IMR-90 (cell line): ENCODE measurements around the gene NCK1. TPM values are rescaled to one million over a fixed set of nuclear protein-coding genes. Genes with fewer than 3 reads are reported as not detected.

ENCODE experiments used
- ATAC-seq: fragments of 200-7000 bp; cut with Tn5 transposase; 2 replicates; pipeline ENCODE4 v1.9.1; 2020; ENCODE audit warnings: low read depth, mild to moderate bottlenecking, moderate library complexity
- BruUV-seq: library from RNA; stranded (reverse); fragments of 400-500 nt; replicated peaks from 2 replicates; lab custom pipeline; 2021; lab: Mats Ljungman, UMichigan
- CTCF ChIA-PET: fragments of 300-600 bp; formaldehyde crosslinking; extraction: SDS; loops from one replicate; lab custom pipeline; 2021; ENCODE audit warnings: antibody characterized with exemption; lab: Yijun Ruan, JAX
- POLR2A ChIA-PET: fragments of 300-600 bp; sonication (Branson Sonifier 250); formaldehyde crosslinking; loops from one replicate; lab custom pipeline; 2022; ENCODE audit warnings: antibody characterized with exemption; ENCODE audit not compliant: unreplicated experiment; lab: Charles Lee
- DNase-seq: peaks from one replicate; pipeline ENCODE4 v3.0.0; 2013
- H2AFZ ChIP-seq: replicated peaks from 2 replicates; pipeline ENCODE3; 2013; ENCODE audit warnings: low read length, mild to moderate bottlenecking; ENCODE audit not compliant: poor library complexity
- H2AK5ac ChIP-seq: 2 replicates; pipeline ENCODE4 v1.6.1; 2013; ENCODE audit warnings: low read depth, low read length, inconsistent platforms
- H2AK9ac ChIP-seq: replicated peaks from 2 replicates; pipeline ENCODE3; 2013; ENCODE audit warnings: mild to moderate bottlenecking, low read depth, low read length, moderate library complexity; ENCODE audit not compliant: poor library complexity
- H2BK120ac ChIP-seq: 2 replicates; pipeline ENCODE4 v1.6.1; 2013; ENCODE audit warnings: low read depth, low read length, inconsistent platforms
- H2BK15ac ChIP-seq: 3 replicates; pipeline ENCODE4 v1.6.1; 2013; ENCODE audit warnings: low read depth, low read length, inconsistent platforms
- H2BK20ac ChIP-seq: 2 replicates; pipeline ENCODE4 v1.6.1; 2013; ENCODE audit warnings: low read depth, mild to moderate bottlenecking, inconsistent platforms, low read length, moderate library complexity
- H2BK5ac ChIP-seq: 2 replicates; pipeline ENCODE4 v1.6.1; 2013; ENCODE audit warnings: mild to moderate bottlenecking, low read depth, low read length, inconsistent platforms; ENCODE audit not compliant: poor library complexity, severe bottlenecking
- H3K14ac ChIP-seq: replicated peaks from 2 replicates; pipeline ENCODE4 v1.6.1; 2013; ENCODE audit warnings: low read depth, low read length, inconsistent platforms
- H3K18ac ChIP-seq: 2 replicates; pipeline ENCODE4 v1.6.1; 2013; ENCODE audit warnings: low read depth, low read length, control low read depth
- H3K23ac ChIP-seq: 2 replicates; pipeline ENCODE4 v1.6.1; 2013; ENCODE audit warnings: low read depth, low read length, inconsistent platforms
- H3K27ac ChIP-seq: 2 replicates; pipeline ENCODE4 v1.5.1; 2013; ENCODE audit warnings: mild to moderate bottlenecking, control low read depth, low read length; ENCODE audit not compliant: insufficient read depth
- H3K27me3 ChIP-seq: 2 replicates; pipeline ENCODE4 v1.6.1; 2013; ENCODE audit warnings: low read length; ENCODE audit not compliant: control insufficient read depth, insufficient read depth
- H3K36me3 ChIP-seq: 2 replicates; pipeline ENCODE4 v1.6.1; 2013; ENCODE audit warnings: low read length, mixed read lengths; ENCODE audit not compliant: control insufficient read depth, insufficient read depth
- H3K4ac ChIP-seq: 2 replicates; pipeline ENCODE4 v1.6.1; 2013; ENCODE audit warnings: low read depth, low read length, inconsistent platforms
- H3K4me1 ChIP-seq: 2 replicates; pipeline ENCODE4 v1.6.1; 2013; ENCODE audit warnings: low read length, mixed read lengths; ENCODE audit not compliant: control insufficient read depth, insufficient read depth
- H3K4me2 ChIP-seq: 2 replicates; pipeline ENCODE4 v1.6.1; 2013; ENCODE audit warnings: low read depth, mild to moderate bottlenecking, control low read depth, low read length, moderate library complexity
- H3K4me3 ChIP-seq: 2 replicates; pipeline ENCODE4 v1.5.1; 2013; ENCODE audit warnings: low read depth, mild to moderate bottlenecking, control low read depth, low read length, moderate library complexity; ENCODE audit not compliant: insufficient read depth
- H3K56ac ChIP-seq: 2 replicates; pipeline ENCODE4 v1.6.1; 2013; ENCODE audit warnings: low read length, inconsistent platforms; ENCODE audit not compliant: insufficient read depth; ENCODE audit errors: extremely low read depth
- H3K79me1 ChIP-seq, 2 experiments: 2 replicates each; pipeline ENCODE4 v1.6.1; 2013; ENCODE audit warnings: low read length in 2 of 2, inconsistent platforms in 1 of 2, low read depth in 1 of 2
- H3K9ac ChIP-seq: 2 replicates; pipeline ENCODE4 v1.6.1; 2013; ENCODE audit warnings: low read depth, low read length, control low read depth
- H3K9me1 ChIP-seq: 2 replicates; pipeline ENCODE4 v1.6.1; 2013; ENCODE audit warnings: low read length, inconsistent platforms; ENCODE audit not compliant: insufficient read depth
- H3K9me3 ChIP-seq: 2 replicates; pipeline ENCODE4 v1.6.1; 2013; ENCODE audit warnings: low read length; ENCODE audit not compliant: control insufficient read depth, insufficient read depth
- H4K20me1 ChIP-seq: 2 replicates; pipeline ENCODE4 v1.6.1; 2013; ENCODE audit warnings: low read length, inconsistent platforms; ENCODE audit not compliant: insufficient read depth
- H4K5ac ChIP-seq: 2 replicates; pipeline ENCODE4 v1.6.1; 2013; ENCODE audit warnings: mild to moderate bottlenecking, low read depth, low read length, control low read depth
- H4K8ac ChIP-seq, 2 experiments: 2 replicates each; pipeline ENCODE4 v1.6.1; 2013; ENCODE audit warnings: low read depth in 2 of 2, low read length in 2 of 2, control low read depth in 1 of 2, inconsistent platforms in 1 of 2
- H4K91ac ChIP-seq: 2 replicates; pipeline ENCODE4 v1.6.1; 2013; ENCODE audit warnings: low read depth, low read length, inconsistent platforms; ENCODE audit not compliant: insufficient read depth
- ELK1 ChIP-seq: fragments of 150-350 bp; IDR thresholded peaks from 2 replicates; pipeline ENCODE4 v1.6.1; 2016; ENCODE audit warnings: low read depth, mild to moderate bottlenecking, low read length, moderate library complexity, borderline replicate concordance
- FOS ChIP-seq: fragments of 150-350 bp; IDR thresholded peaks from 2 replicates; pipeline ENCODE4 v1.6.1; 2016; ENCODE audit warnings: low read depth, low read length
- MAFK ChIP-seq: IDR thresholded peaks from 2 replicates; pipeline ENCODE4 v1.6.1; 2012; ENCODE audit warnings: low read depth, low read length, improper control_type of control experiment
- MAZ ChIP-seq: IDR thresholded peaks from 2 replicates; pipeline ENCODE4 v1.6.1; 2012; ENCODE audit warnings: low read depth, mild to moderate bottlenecking, low read length, improper control_type of control experiment, moderate library complexity, borderline replicate concordance
- MXI1 ChIP-seq: IDR thresholded peaks from 2 replicates; pipeline ENCODE4 v1.6.1; 2012; ENCODE audit warnings: low read depth, mild to moderate bottlenecking, low read length, moderate library complexity, borderline replicate concordance
- NFE2L2 ChIP-seq: fragments of 150-350 bp; IDR thresholded peaks from 2 replicates; pipeline ENCODE4 v1.6.1; 2016; ENCODE audit warnings: low read depth, mild to moderate bottlenecking, low read length
- POLR2A ChIP-seq: IDR thresholded peaks from 2 replicates; pipeline ENCODE4 v1.6.1; 2012; ENCODE audit warnings: mild to moderate bottlenecking, low read depth, low read length
- RAD21 ChIP-seq: IDR thresholded peaks from 2 replicates; pipeline ENCODE4 v1.6.1; 2012; ENCODE audit warnings: low read length, improper control_type of control experiment
- RCOR1 ChIP-seq: IDR thresholded peaks from 2 replicates; pipeline ENCODE4 v1.6.1; 2012; ENCODE audit warnings: mild to moderate bottlenecking, low read length, improper control_type of control experiment; ENCODE audit not compliant: insufficient replicate concordance
- USF2 ChIP-seq: fragments of 150-350 bp; IDR thresholded peaks from 2 replicates; pipeline ENCODE4 v1.6.1; 2017; ENCODE audit warnings: mild to moderate bottlenecking, antibody characterized with exemption, low read length, low read depth
- WGBS, 2 experiments: methylation state at CpG; one replicate each; pipeline versions ENCODE4 v1.1.5 to v1.1.7; 2013; ENCODE audit warnings: missing lambda C conversion rate in 2 of 2; ENCODE audit not compliant: insufficient read length in 1 of 2; ENCODE audit errors: extremely low coverage in 2 of 2; 5-methylcytosine and 5-hydroxymethylcytosine counted together
- dilution Hi-C: fragments of 300-500 bp; cut with HindIII; formaldehyde crosslinking; loops from one replicate; pipeline ENCODE4 v1.14.3; 2018; ENCODE audit warnings: low sequenced_read_pairs; ENCODE audit not compliant: unreplicated experiment
- in situ Hi-C: fragments of 300-500 bp; cut with MboI; formaldehyde crosslinking; loops from 3 replicates; pipeline ENCODE4 v1.14.3; 2019; ENCODE audit warnings: low sequenced_read_pairs, inconsistent platforms, mixed read lengths
- intact Hi-C: fragments of 100-400 bp; cut with micrococcal nuclease; formaldehyde crosslinking; loops from 2 replicates; pipeline ENCODE4 v1.10.0; 2022
- polyA plus RNA-seq, 3 experiments: library from polyadenylated mRNA; depleted of rRNA; stranded (reverse); fragments of >200 nt; gene quantifications; 2 replicates each; pipeline ENCODE4 v1.2.3, GENCODE V29; 2012; ENCODE audit warnings: low replicate concordance in 1 of 3
- total RNA-seq: library from RNA; depleted of rRNA; stranded (reverse); fragments of >200 nt; gene quantifications from 2 replicates; pipeline ENCODE4 v1.2.3, GENCODE V29; 2012

Gene NCK1
- total and polyA plus RNA-seq, 2 of the 4 experiments (the other 2 are of a cell fraction) = 23.7 to 24.3 TPM

- no peak for TF ChIP-seq FOS
Observed at GRCh38 chr3:136960838-136961836, 99.1 kb downstream of the NCK1 start (continued).

GRCh38 chr3:136962927-136963326, 100.9 kb downstream of the NCK1 start:
- Histone ChIP-seq H3K4ac (no peak overlapping the region; the same call in 1 of the 2 replicates), H3K9me1 (no peaks in the 10 kb centered on the region), H3K27me3 (no peaks in the 10 kb centered on the region), H4K5ac (no peak overlapping the region), H3K4me1 (0 out of 2 replicates have a peak, but pooled peaks cover 2% of the 10 kb centered on the region), H3K27ac (no peak overlapping the region), H3K4me2 (no peak overlapping the region), H3K79me1 (no peaks in the 10 kb centered on the region), H2AK9ac (no peak overlapping the region), H3K14ac (no peak overlapping the region), H3K4me3 (no peak overlapping the region), H2AFZ (no peak overlapping the region), H3K56ac (no peak overlapping the region), H2BK5ac (no peak overlapping the region), H4K8ac (no peak overlapping the region), H2BK15ac (no peak overlapping the region), H2BK120ac (no peak overlapping the region), H2AK5ac (no peak overlapping the region), H3K9ac (no peak overlapping the region), H4K91ac (no peak overlapping the region), H4K20me1 (no peaks in the 10 kb centered on the region), H3K9me3 (no peaks in the 10 kb centered on the region), H3K36me3 (no peaks in the 10 kb centered on the region), H2BK20ac (no peak overlapping the region), H3K18ac (no peak overlapping the region), H3K23ac (no peak overlapping the region)
- intact Hi-C loops = no loop called here
- dilution Hi-C loops = no loop called here
- WGBS, 2 experiments = no CpG with 5 or more reads among the region's 1 CpG
- no TSS peak for BruUV-seq
- DNase-seq = no peak
- in situ Hi-C loops = no loop called here
- ChIA-PET POLR2A (no interaction called here), CTCF (interaction anchor here (0.9 kb wide), 1 partner anchor 21 kb away, joined by 4 read pairs; no protein-coding TSS in a partner anchor)
- ATAC-seq = no peak
- TF ChIP-seq USF2 (no peak), ELK1 (no peak), NFE2L2 (no peak), MXI1 (no peak), POLR2A (no peak), RCOR1 (no peak), RAD21 (no peak), MAZ (no peak), MAFK (no peak)
